Measurements from ENCODE around the gene BMPR1A.

Gene BMPR1A

DNA sequence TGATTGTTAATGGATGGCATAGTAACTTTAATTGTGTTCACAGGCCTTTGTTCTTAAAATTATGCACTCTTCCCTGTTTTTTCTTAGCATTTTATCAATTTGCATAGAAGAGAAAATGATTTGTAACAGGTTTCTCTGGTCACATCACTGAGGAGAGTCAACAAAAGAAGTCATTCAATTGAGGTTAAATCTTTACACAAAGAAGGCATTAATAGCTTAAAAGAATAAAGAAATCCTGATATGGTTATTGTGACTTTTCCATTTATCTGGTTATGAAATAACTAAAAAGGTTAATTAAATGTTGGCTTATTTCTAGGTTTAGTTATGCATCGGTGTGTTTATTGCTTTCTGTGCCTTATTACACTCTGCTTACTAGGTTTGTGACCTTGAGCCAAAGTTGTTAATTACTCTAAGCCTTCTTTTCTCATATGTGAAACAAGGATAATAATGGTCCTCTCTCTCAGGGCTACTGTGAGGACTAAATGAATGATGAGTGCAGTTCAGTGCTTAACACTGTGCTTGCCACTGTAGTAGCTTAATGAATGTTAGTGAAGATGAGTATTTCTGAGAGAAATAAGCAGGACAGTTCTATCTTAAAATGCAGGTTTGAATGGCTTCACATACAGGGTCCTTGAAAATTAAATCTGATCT, 12.1 kb downstream of the BMPR1A start:
- no peak for DNase-seq

GRCh38 chr10:86769991-86770390, 13.6 kb downstream of the BMPR1A start:
- no peak for DNase-seq

DNA sequence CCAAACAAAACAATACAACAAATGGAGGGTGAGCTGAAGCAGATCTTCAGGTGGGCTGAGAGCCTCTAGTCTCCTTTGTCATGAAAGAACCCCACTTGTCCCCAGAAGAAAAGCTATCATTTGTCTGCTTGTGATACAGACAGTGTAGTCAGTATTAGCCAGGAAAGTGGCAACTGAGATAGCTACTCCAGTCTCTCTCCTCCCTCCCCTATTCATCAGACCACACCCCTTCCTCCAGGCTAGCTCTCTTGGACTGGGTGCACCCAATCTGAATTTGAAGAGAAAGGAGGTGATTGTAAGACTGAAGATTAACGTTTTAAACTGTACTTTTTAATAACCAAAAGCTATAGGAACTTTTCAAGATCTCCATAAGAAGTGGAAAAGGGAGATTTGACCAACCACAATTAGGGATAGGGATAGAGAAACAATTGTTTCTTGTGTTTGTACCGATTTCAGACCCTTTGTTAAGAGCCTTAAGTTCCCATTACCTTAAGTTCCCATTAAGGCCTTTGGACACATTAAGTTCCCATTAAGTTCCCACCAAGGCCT, 14.1 kb downstream of the BMPR1A start:
- DNase-seq, result no peak

- DNase-seq, result no peak
Observed at GRCh38 chr10:86773498-86773897, 17.1 kb downstream of the BMPR1A start.

DNA sequence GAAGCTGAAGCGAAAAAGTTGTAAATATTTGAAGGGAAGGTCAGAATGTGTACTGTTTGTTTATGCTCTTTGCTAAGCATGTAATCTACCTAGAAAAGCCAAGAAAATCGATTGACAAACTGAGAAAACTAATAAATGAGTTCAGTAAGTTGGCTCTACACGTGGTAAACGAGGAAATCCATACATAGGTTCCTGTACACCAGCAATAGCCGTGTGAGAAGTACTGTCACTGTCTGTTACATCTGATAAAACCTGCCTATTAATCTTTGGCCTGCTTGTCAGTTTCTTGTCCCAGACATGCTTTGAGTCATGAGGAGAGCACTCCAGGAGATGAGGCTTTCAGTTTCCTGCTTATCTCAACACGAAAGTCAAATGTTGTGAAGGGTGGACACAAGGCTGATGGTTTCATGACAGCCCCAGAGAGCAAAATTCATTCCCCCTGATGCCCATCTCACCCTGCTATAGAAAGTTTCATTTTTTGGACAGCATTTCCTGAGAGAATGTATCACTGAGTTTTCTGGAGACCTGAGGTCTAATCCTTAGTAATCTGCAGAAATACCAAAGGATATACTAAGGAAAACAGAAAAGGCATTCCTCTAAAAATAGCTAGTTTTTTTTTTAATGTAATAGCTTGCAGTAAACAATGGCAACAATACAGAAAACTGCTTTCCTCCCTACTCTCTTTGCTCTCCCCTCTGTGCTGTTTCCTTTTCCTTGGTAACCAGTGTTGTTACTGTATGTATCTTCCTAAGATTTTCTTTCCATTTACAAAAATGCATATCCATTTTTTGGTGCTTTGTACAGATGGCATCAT, 18.8 kb downstream of the BMPR1A start:
- DNase-seq, result no peak

GRCh38 chr10:86775870-86776180, 19.4 kb downstream of the BMPR1A start:
- DNase-seq, result no peak

- DNase-seq, result no peak
Observed at GRCh38 chr10:86779220-86780017, 23.0 kb downstream of the BMPR1A start.

DNA sequence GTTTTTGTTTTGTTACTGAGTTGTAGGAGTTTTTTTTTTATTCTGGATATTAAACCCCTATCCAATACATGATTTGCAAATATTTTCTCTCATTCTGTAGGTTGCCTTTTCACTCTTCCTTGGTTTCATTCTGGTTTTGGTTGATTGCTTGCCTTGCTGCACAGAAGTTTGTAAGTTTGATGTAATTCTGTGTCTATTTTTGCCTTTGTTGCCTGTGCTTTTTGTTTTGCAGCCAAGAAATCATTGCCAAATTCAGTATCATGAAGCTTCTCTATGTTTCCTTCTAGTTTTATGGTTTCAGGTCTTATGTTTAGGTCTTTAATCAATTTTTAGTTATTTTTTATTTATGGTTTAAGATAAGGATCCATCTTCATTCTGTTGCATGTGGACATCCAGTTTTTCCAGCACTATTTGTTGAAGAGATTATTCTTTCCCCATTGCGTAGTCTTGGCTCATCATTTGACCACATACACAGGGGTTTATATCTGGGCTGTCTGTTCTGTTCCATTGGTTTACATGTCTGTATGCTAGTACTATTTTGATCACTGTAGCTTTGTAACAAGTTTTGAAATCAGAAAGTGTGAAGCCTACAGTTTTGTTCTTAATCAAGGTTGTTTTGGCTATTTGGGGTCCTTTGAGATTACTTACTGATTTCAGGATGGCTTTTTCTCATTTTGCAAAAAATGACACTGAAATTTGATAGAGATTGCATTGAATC, 26.4 kb downstream of the BMPR1A start:
- DNase-seq, result no peak

GRCh38 chr10:86785037-86785436, 28.6 kb downstream of the BMPR1A start:
- DNase-seq, result no peak

DNA sequence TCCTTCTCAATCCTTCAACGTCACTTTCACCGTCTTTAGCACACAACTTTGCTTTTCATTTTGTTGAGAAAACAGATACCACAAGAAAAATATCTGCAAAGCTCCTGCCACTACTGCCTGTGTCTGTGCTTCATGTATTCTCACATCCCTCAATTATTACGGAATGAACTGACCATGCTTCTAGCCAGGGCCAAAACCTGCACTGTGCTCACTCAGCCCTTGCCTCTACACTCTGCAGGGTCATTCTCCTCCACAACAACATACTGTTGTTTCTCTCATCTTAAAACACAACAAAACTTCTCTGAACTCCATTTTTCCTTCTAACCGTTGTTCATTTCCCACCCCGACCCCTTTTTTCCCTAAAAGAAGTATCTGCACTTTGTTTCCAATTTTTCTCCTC, 29.5 kb downstream of the BMPR1A start:
- DNase-seq, result no peak

DNA sequence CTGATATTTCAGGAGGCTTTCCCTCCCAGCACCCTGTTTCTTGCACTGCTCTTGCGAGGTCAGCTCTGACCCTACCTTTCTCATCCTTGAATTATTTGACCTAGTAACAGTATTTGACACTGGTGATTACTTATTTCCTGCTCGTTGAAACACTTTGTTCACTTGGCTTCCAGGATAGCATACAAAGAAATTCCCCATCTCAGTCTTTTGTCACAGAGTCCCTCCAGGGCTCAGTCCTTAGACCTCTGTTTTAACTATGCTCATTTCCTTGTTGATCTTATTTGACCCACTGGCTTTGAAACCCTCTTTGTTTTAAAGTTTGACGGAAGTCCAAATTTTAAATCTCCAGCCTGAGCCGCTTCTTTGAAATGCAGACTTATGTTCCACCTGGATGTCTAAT, 29.9 kb downstream of the BMPR1A start:
- no peak for DNase-seq

GRCh38 chr10:86790394-86790793, 34.0 kb downstream of the BMPR1A start:
- DNase-seq, result no peak

GRCh38 chr10:86792461-86793167, 36.2 kb downstream of the BMPR1A start:
- no peak for DNase-seq

GRCh38 chr10:86793696-86794095, 37.3 kb downstream of the BMPR1A start:
- no peak for DNase-seq

DNA sequence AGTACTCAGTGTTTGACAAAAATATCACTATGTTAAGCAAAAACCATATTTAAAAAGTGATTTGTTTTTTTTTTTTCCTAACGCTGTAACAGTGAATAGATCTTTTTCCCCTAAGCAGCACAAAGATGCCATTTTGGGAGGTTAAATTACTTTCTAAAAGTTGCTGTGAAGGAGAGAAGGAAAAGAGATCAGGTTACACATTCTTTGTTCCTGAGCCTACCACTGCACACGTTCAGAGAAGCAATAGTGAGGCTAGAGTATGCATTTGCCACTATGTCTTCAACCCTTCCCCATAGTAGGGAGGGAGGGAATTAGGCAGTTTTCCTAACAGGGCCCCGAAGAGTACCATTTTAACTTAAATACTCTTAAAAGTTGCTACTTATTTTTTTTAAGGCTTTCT, 38.9 kb downstream of the BMPR1A start:
- DNase-seq, result no peak

GRCh38 chr10:86798025-86798424, 41.6 kb downstream of the BMPR1A start:
- DNase-seq, result no peak

GRCh38 chr10:86798611-86799010, 42.2 kb downstream of the BMPR1A start:
- DNase-seq, result no peak

GRCh38 chr10:86799188-86799845, 42.9 kb downstream of the BMPR1A start:
- DNase-seq, result no peak

GRCh38 chr10:86801995-86802394, 45.6 kb downstream of the BMPR1A start:
- DNase-seq, result no peak

DNA sequence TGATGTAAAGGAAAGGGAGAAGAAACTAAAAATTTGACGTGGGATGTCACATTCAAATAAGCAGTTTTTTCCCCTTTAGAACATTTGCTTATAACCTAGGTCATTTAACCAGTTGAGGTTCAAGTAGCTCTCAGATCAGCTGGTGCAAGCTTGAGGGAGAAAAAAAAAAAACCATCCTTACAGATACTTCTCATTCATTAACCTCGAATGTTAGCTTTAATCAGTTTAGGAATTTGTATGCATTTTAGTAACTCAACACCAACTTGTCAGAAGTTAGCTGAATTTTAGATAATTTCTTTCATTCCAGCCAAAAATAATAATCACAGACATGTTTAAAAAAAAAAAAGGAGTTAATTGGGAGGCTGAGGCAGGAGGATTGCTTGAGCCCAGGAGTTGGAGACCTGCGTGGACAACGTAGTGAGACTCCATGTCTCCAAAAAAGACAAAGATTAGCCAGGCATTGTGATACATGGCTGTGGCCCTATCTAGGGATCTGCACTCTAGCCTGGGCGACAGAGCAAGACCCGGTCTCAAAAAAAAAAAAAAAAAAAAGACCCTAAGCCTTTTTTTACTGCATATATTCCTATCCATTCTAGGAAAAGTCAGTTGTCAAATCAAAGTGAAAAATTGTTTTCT, 46.2 kb downstream of the BMPR1A start:
- no peak for DNase-seq

DNA sequence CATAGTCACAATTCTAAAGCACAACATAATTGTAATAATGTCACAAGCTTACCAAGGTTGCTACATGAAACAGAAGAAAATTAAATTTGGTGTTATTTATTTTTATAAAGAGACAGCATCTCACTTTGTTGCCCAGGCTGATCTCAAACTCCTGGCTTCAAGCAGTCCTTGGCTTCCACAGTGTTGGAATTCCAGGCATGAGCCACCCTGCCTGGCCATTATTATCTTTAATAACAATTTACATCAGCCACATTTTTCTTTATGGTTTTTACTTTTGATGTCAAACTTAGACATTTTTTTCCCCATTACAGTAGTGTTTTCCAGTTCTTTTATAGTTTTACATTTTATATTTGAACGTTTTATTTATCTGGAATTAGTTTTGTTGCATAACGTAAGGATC, 46.7 kb downstream of the BMPR1A start:
- DNase-seq, result no peak
